Measurements from ENCODE around the gene CD2BP2.

Gene CD2BP2

GRCh38 chr16:30380803-30381208 lies 25.7 kb upstream of the CD2BP2 start:
- H2AFZ ChIP-seq (ENCODE audit: low read length): no peak overlapping the region
- H4K20me1 ChIP-seq (ENCODE audit: insufficient read depth, low read length): no peaks in the 10 kb centered on the region
- H3K4me2 ChIP-seq (ENCODE audit: low read depth, low read length): no peak overlapping the region; the same call in 1 of the 2 replicates
- H3K4me3 ChIP-seq (ENCODE audit: low read length): no peak overlapping the region
- H3K27ac ChIP-seq (ENCODE audit: low read length): no peak overlapping the region
- DNase-seq: no peak
- H3K9me3 ChIP-seq (replicated peaks; ENCODE audit: insufficient read depth, low read length): no peaks in the 10 kb centered on the region
- no peaks in the 10 kb centered on the region for H3K27me3 ChIP-seq (replicated peaks; ENCODE audit: insufficient read depth, low read length)
- H3K4me1 ChIP-seq (ENCODE audit: low read length): peaks cover 34% of the 10 kb centered on the region
- peaks cover 36% of the 10 kb centered on the region for H3K79me2 ChIP-seq (ENCODE audit: low read length)
- no peaks in the 10 kb centered on the region for H3K36me3 ChIP-seq (replicated peaks; ENCODE audit: insufficient read depth, low read length)
- TF ChIP-seq EZH2phosphoT487 (IDR thresholded peaks at IDR 0.05; ENCODE audit: low read length) (no peak), EZH2 (optimal IDR thresholded peaks at IDR 0.05; ENCODE audit: low read depth, low read length) (no peak)
- TF ChIP-seq, protein P1, sequence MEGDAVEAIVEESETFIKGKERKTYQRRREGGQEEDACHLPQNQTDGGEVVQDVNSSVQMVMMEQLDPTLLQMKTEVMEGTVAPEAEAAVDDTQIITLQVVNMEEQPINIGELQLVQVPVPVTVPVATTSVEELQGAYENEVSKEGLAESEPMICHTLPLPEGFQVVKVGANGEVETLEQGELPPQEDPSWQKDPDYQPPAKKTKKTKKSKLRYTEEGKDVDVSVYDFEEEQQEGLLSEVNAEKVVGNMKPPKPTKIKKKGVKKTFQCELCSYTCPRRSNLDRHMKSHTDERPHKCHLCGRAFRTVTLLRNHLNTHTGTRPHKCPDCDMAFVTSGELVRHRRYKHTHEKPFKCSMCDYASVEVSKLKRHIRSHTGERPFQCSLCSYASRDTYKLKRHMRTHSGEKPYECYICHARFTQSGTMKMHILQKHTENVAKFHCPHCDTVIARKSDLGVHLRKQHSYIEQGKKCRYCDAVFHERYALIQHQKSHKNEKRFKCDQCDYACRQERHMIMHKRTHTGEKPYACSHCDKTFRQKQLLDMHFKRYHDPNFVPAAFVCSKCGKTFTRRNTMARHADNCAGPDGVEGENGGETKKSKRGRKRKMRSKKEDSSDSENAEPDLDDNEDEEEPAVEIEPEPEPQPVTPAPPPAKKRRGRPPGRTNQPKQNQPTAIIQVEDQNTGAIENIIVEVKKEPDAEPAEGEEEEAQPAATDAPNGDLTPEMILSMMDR (IDR thresholded peaks at IDR 0.05; ENCODE audit: low read length): no peak
- H3F3A ChIP-seq (ENCODE audit: insufficient read depth, low read length): peaks cover 35% of the 10 kb centered on the region
- H3K9ac ChIP-seq (ENCODE audit: low read length): no peak overlapping the region
- no peaks in the 10 kb centered on the region for H3K9me2 ChIP-seq (replicated peaks; ENCODE audit: insufficient read depth, low read length)

- H2AFZ ChIP-seq (ENCODE audit: low read length): no peak overlapping the region
- no peaks in the 10 kb centered on the region for H3K9me3 ChIP-seq (replicated peaks; ENCODE audit: insufficient read depth, low read length)
- H3K4me2 ChIP-seq (ENCODE audit: low read depth, low read length): no peak overlapping the region
- peaks cover 36% of the 10 kb centered on the region for H3K79me2 ChIP-seq (ENCODE audit: low read length)
- no peaks in the 10 kb centered on the region for H4K20me1 ChIP-seq (ENCODE audit: insufficient read depth, low read length)
- H3K36me3 ChIP-seq (replicated peaks; ENCODE audit: insufficient read depth, low read length): no peaks in the 10 kb centered on the region
- H3K9ac ChIP-seq (ENCODE audit: low read length): no peak overlapping the region
- H3K27ac ChIP-seq (ENCODE audit: low read length): no peak overlapping the region; the same call in 1 of the 2 replicates
- H3F3A ChIP-seq (ENCODE audit: insufficient read depth, low read length): peaks cover 35% of the 10 kb centered on the region
- no peaks in the 10 kb centered on the region for H3K9me2 ChIP-seq (replicated peaks; ENCODE audit: insufficient read depth, low read length)
- TF ChIP-seq EZH2phosphoT487 (IDR thresholded peaks at IDR 0.05; ENCODE audit: low read length) (no peak), EZH2 (optimal IDR thresholded peaks at IDR 0.05; ENCODE audit: low read depth, low read length) (no peak)
- TF ChIP-seq, protein P1 (IDR thresholded peaks at IDR 0.05; ENCODE audit: low read length): no peak
- no peak for DNase-seq
- no peak overlapping the region for H3K4me3 ChIP-seq (ENCODE audit: low read length)
- peaks cover 34% of the 10 kb centered on the region for H3K4me1 ChIP-seq (ENCODE audit: low read length)
- no peaks in the 10 kb centered on the region for H3K27me3 ChIP-seq (replicated peaks; ENCODE audit: insufficient read depth, low read length)
Observed at GRCh38 chr16:30380072-30380802, 25.1 kb upstream of the CD2BP2 start.

DNA sequence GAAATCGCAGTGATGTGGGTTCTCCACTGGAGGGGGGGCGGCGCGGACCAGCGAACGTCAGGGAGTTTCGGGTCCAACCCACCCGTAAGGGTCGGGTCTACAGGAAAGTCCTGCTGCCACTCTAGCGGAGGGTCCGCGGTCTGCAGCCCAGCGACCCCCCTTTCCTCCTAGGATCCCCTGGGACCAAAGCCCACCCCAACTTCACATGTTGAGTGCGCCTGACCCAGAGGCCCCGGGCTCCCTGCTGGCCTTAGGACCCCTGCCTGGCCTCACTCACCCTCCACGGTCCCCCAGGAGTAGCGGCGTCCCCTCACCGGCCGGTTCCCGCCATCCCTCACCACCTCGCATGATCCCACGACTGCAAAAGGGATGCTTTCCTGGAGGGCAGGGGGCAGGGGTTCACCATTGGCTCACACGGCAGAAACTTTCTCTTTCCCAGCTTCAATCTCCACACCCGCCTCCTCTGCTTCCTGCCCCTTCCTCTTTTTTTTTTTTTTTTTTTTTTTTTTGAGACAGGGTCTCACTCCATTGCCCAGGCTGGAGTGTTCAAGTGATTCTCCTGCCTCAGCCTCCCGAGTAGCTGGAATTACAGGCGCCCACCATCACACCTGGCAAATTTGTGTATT lies 24.2 kb upstream of the CD2BP2 start:
- no peaks in the 10 kb centered on the region for H3K9me2 ChIP-seq (replicated peaks; ENCODE audit: insufficient read depth, low read length)
- H3K4me1 ChIP-seq (ENCODE audit: low read length): peaks cover 34% of the 10 kb centered on the region
- peak overlapping the region; percentile 93 for H3K9ac ChIP-seq (ENCODE audit: low read length)
- no peaks in the 10 kb centered on the region for H4K20me1 ChIP-seq (ENCODE audit: insufficient read depth, low read length)
- no peaks in the 10 kb centered on the region for H3K27me3 ChIP-seq (replicated peaks; ENCODE audit: insufficient read depth, low read length)
- no peak for DNase-seq
- peak overlapping the region; percentile 93 for H3K4me2 ChIP-seq (ENCODE audit: low read depth, low read length)
- H3K79me2 ChIP-seq (ENCODE audit: low read length): peaks cover 36% of the 10 kb centered on the region
- H3F3A ChIP-seq (ENCODE audit: insufficient read depth, low read length): peaks cover 35% of the 10 kb centered on the region
- peak overlapping the region; percentile 85 for H3K4me3 ChIP-seq (ENCODE audit: low read length)
- H3K9me3 ChIP-seq (replicated peaks; ENCODE audit: insufficient read depth, low read length): no peaks in the 10 kb centered on the region
- TF ChIP-seq, protein P1 (IDR thresholded peaks at IDR 0.05; ENCODE audit: low read length): no peak
- TF ChIP-seq EZH2 (optimal IDR thresholded peaks at IDR 0.05; ENCODE audit: low read depth, low read length): no peak
- TF ChIP-seq EZH2phosphoT487 (IDR thresholded peaks at IDR 0.05; ENCODE audit: low read length): no peak
- H3K27ac ChIP-seq (ENCODE audit: low read length): peak overlapping the region; percentile 98
- H3K36me3 ChIP-seq (replicated peaks; ENCODE audit: insufficient read depth, low read length): no peaks in the 10 kb centered on the region
- H2AFZ ChIP-seq (ENCODE audit: low read length): no peak overlapping the region; the same call in 1 of the 2 replicates
